ENCODE data around the gene CAST. TPM values are rescaled to one million over a fixed set of nuclear protein-coding genes. Genes with fewer than 3 reads are reported as not detected.

CAST gene
- polyA plus RNA-seq, 3 donors from 2014 or later, result 24.0 to 133 (median 59.9) TPM

GRCh38 chr5:96714951-96715451, 52.8 kb downstream of the CAST start:
- Mint-ChIP-seq H3K27me3 (ENCODE audit: low read depth in 3 of 3) (peaks cover 0 to 2% (median 0%) of the 10 kb centered on the region in 3 donors), H3K27ac (peak overlapping the region; percentile 87 to 96 (median 92)), H3K9me3 (no peaks in the 10 kb centered on the region), H3K4me1 (peaks cover 61 to 87% of the 10 kb centered on the region in 2 donors), H3K4me3 (peak overlapping the region in 4 of 5 donors; percentile 10 to 43 (median 25)), H3K36me3 (peaks cover 0 to 7% (median 4%) of the 10 kb centered on the region in 3 donors)
- DNase-seq, result peak; percentile 38 to 73 (median 55)

- H3K4me3 Mint-ChIP-seq, result peak overlapping the region in 3 of 5 donors; percentile 27 to 64 (median 30)
- peak; percentile 35 to 57 (median 37) for DNase-seq
Observed at GRCh38 chr5:96716007-96716406, 53.8 kb downstream of the CAST start.

DNA sequence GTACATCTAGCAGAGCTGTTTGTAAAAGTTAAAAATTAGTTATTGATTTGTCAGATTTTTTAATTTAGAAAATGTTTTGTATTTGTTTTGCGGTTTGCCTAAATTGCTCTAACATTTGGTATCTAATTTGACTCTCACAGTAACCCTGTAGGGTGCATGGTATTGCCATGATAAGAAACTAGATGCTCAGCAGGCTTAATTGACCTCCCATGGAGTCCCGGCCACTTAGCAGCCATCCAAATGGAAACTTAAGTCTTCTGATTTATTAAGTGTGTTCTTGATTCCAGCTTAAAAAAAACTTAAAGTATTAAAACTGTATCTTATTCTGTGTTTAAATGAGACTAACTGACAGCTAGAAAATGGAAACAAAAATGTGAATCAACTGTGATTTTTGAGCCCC, 54.5 kb downstream of the CAST start:
- peak overlapping the region; percentile 52 to 96 (median 90) for H3K27ac Mint-ChIP-seq

More at GRCh38 chr5:96716007-96716406, 53.8 kb downstream of the CAST start:
- H3K4me1 Mint-ChIP-seq, result peaks cover 63 to 87% of the 10 kb centered on the region in 2 donors
- H3K36me3 Mint-ChIP-seq, result peaks cover 0 to 7% (median 4%) of the 10 kb centered on the region in 3 donors
- peak overlapping the region; percentile 87 to 96 (median 92) for H3K27ac Mint-ChIP-seq
- H3K27me3 Mint-ChIP-seq (ENCODE audit: low read depth in 3 of 3), result peaks cover 0 to 2% (median 0%) of the 10 kb centered on the region in 3 donors
- no peaks in the 10 kb centered on the region for H3K9me3 Mint-ChIP-seq

GRCh38 chr5:96717874-96718273, 55.7 kb downstream of the CAST start:
- Mint-ChIP-seq H3K4me3 (no peak overlapping the region), H3K9me3 (no peaks in the 10 kb centered on the region), H3K36me3 (peaks cover 0 to 4% (median 4%) of the 10 kb centered on the region in 3 donors), H3K27ac (peak overlapping the region in 5 of 6 donors; percentile 9 to 93 (median 40)), H3K27me3 (ENCODE audit: low read depth in 3 of 3) (peaks cover 0 to 2% (median 0%) of the 10 kb centered on the region in 3 donors), H3K4me1 (peaks cover 72 to 88% of the 10 kb centered on the region in 2 donors)
- DNase-seq, result no peak

More for the DNA sequence above, 54.5 kb downstream of the CAST start:
- no peak for DNase-seq
- Mint-ChIP-seq H3K36me3 (peaks cover 0 to 7% (median 4%) of the 10 kb centered on the region in 3 donors), H3K9me3 (no peaks in the 10 kb centered on the region), H3K4me1 (peaks cover 68 to 87% of the 10 kb centered on the region in 2 donors), H3K27me3 (ENCODE audit: low read depth in 3 of 3) (peaks cover 0 to 2% (median 0%) of the 10 kb centered on the region in 3 donors), H3K4me3 (peak overlapping the region in 2 of 5 donors; percentile 52 to 64)

DNA sequence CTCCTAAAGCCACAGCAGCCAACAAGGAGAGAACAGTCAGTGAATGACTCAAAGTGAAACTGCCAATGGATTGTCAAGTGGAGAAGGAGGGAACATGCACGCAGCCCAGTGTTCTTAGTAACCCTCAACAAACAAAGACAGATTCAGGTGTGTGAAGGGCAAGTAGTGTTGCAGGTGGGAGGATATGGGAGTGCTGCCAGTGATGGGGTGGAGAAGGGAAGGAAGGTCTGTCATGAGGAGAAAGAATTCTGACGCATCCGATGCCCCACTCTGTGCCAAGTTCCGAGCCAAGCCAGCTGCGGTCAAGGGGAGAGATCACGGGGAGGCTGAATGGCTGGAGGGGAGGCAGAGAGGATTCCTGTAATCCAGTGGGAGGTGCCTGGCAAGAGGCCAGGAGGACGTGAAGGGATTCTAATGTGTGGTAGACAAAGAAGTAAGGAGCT, 56.5 kb downstream of the CAST start:
- peaks cover 0 to 2% (median 0%) of the 10 kb centered on the region in 3 donors for H3K27me3 Mint-ChIP-seq (ENCODE audit: low read depth in 3 of 3)
- H3K4me1 Mint-ChIP-seq, result peaks cover 72 to 87% of the 10 kb centered on the region in 2 donors
- no peak for DNase-seq
- no peaks in the 10 kb centered on the region for H3K9me3 Mint-ChIP-seq
- H3K36me3 Mint-ChIP-seq, result peaks cover 0 to 5% (median 4%) of the 10 kb centered on the region in 3 donors
- peak overlapping the region in 4 of 6 donors; percentile 34 to 93 (median 73) for H3K27ac Mint-ChIP-seq
- no peak overlapping the region for H3K4me3 Mint-ChIP-seq

GRCh38 chr5:96720408-96720807, 58.2 kb downstream of the CAST start:
- peak overlapping the region in 1 of 5 donors; percentile 14 for H3K4me3 Mint-ChIP-seq
- no peak for DNase-seq
- peak overlapping the region in 4 of 6 donors; percentile 4 to 71 (median 35) for H3K27ac Mint-ChIP-seq
- H3K9me3 Mint-ChIP-seq, result no peaks in the 10 kb centered on the region
- peaks cover 0 to 7% (median 4%) of the 10 kb centered on the region in 3 donors for H3K36me3 Mint-ChIP-seq
- H3K27me3 Mint-ChIP-seq (ENCODE audit: low read depth in 3 of 3), result peaks cover 0 to 2% (median 0%) of the 10 kb centered on the region in 3 donors
- H3K4me1 Mint-ChIP-seq, result peaks cover 60 to 78% of the 10 kb centered on the region in 2 donors

GRCh38 chr5:96721351-96721977, 59.3 kb downstream of the CAST start:
- Mint-ChIP-seq H3K27me3 (ENCODE audit: low read depth in 3 of 3) (no peaks in the 10 kb centered on the region), H3K4me1 (peaks cover 51 to 78% of the 10 kb centered on the region in 2 donors), H3K36me3 (peaks cover 0 to 7% (median 4%) of the 10 kb centered on the region in 3 donors), H3K4me3 (peak overlapping the region in 1 of 5 donors; percentile 50), H3K27ac (peak overlapping the region; percentile 52 to 83 (median 73)), H3K9me3 (no peaks in the 10 kb centered on the region)
- no peak for DNase-seq

GRCh38 chr5:96725257-96725656, 63.1 kb downstream of the CAST start:
- peaks cover 32 to 57% of the 10 kb centered on the region in 2 donors for H3K4me1 Mint-ChIP-seq
- peak overlapping the region in 2 of 6 donors; percentile 44 to 83 for H3K27ac Mint-ChIP-seq
- H3K4me3 Mint-ChIP-seq, result no peak overlapping the region

DNA sequence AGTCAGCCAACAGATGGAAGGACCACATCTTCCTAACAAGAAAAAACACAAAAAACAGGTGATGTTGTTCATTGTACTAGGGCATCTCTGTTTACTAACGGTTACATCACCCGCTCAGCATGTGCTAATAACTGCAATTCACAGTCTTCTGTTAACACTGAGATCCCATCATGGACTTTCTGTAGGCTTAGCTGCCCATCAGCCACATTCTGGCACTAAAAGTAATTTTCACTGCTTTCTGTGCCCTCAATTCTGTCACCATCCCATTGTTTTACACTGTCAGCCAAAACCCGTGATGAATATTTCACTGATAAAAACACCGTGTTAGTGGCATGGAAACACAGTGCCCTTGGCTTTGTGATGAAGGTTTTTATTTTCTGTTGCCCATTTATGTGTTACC, 64.6 kb downstream of the CAST start:
- H3K36me3 Mint-ChIP-seq, result peaks cover 3 to 12% (median 5%) of the 10 kb centered on the region in 3 donors
- no peaks in the 10 kb centered on the region for H3K9me3 Mint-ChIP-seq
- no peak for DNase-seq
- no peaks in the 10 kb centered on the region for H3K27me3 Mint-ChIP-seq (ENCODE audit: low read depth in 3 of 3)
- peak overlapping the region in 4 of 6 donors; percentile 15 to 68 (median 55) for H3K27ac Mint-ChIP-seq
- H3K4me3 Mint-ChIP-seq, result no peak overlapping the region
- peaks cover 17 to 46% of the 10 kb centered on the region in 2 donors for H3K4me1 Mint-ChIP-seq

More at GRCh38 chr5:96725257-96725656, 63.1 kb downstream of the CAST start:
- Mint-ChIP-seq H3K9me3 (no peaks in the 10 kb centered on the region), H3K36me3 (peaks cover 0 to 8% (median 3%) of the 10 kb centered on the region in 3 donors), H3K27me3 (ENCODE audit: low read depth in 3 of 3) (no peaks in the 10 kb centered on the region)
- DNase-seq, result no peak

DNA sequence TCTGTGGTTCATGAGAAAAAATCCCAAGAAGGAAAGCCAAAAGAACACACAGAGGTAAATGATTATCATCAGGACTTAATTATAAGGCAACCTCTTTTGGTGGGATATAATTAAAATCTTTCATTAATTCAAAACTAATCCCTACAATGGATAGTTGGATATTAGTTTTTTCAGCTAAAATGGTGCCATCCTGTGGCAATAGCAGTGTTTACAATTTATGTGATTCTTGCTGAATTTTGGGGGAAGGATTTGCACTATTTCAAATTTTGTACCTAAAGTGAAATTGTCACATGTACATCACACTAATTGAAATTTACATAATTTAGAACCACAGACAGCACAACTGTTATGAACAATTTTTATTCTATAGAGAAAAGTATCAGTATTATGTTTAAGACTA, 67.0 kb downstream of the CAST start:
- no peak overlapping the region for H3K4me3 Mint-ChIP-seq

GRCh38 chr5:96730586-96730985, 68.4 kb downstream of the CAST start:
- Mint-ChIP-seq H3K4me3 (no peak overlapping the region), H3K4me1 (peaks cover 17 to 60% of the 10 kb centered on the region in 2 donors), H3K36me3 (peaks cover 3 to 17% (median 5%) of the 10 kb centered on the region in 3 donors), H3K27me3 (ENCODE audit: low read depth in 3 of 3) (no peaks in the 10 kb centered on the region), H3K27ac (no peak overlapping the region), H3K9me3 (no peaks in the 10 kb centered on the region)
- no peak for DNase-seq

More for the DNA sequence above, 67.0 kb downstream of the CAST start:
- H3K4me1 Mint-ChIP-seq, result peaks cover 9 to 54% of the 10 kb centered on the region in 2 donors
- no peaks in the 10 kb centered on the region for H3K9me3 Mint-ChIP-seq
- peak overlapping the region in 3 of 6 donors; percentile 2 to 31 (median 20) for H3K27ac Mint-ChIP-seq
- peaks cover 0 to 16% (median 5%) of the 10 kb centered on the region in 3 donors for H3K36me3 Mint-ChIP-seq
- DNase-seq, result no peak
- no peaks in the 10 kb centered on the region for H3K27me3 Mint-ChIP-seq (ENCODE audit: low read depth in 3 of 3)

GRCh38 chr5:96733771-96734500, 71.8 kb downstream of the CAST start:
- Mint-ChIP-seq H3K27me3 (ENCODE audit: low read depth in 3 of 3) (peaks cover 0 to 1% (median 0%) of the 10 kb centered on the region in 3 donors), H3K27ac (peak overlapping the region; percentile 5 to 83 (median 55)), H3K36me3 (peaks cover 9 to 31% (median 11%) of the 10 kb centered on the region in 3 donors)

GRCh38 chr5:96734871-96735325, 72.7 kb downstream of the CAST start:
- DNase-seq, result no peak
- Mint-ChIP-seq H3K9me3 (no peaks in the 10 kb centered on the region), H3K4me3 (no peak overlapping the region), H3K4me1 (peaks cover 11 to 46% of the 10 kb centered on the region in 2 donors), H3K36me3 (peaks cover 9 to 30% (median 11%) of the 10 kb centered on the region in 3 donors), H3K27me3 (ENCODE audit: low read depth in 3 of 3) (peaks cover 0 to 1% (median 0%) of the 10 kb centered on the region in 3 donors), H3K27ac (peak overlapping the region in 4 of 6 donors; percentile 35 to 91 (median 70))

More at GRCh38 chr5:96733771-96734500, 71.8 kb downstream of the CAST start:
- Mint-ChIP-seq H3K9me3 (no peaks in the 10 kb centered on the region), H3K4me3 (no peak overlapping the region), H3K4me1 (peaks cover 11 to 51% of the 10 kb centered on the region in 2 donors)
- no peak for DNase-seq
